Fibroblast of lung (primary cell): ENCODE measurements around the gene CEP250. TPM values are rescaled to one million over a fixed set of nuclear protein-coding genes. Genes with fewer than 3 reads are reported as not detected.
A peak's percentile ranks its signal among the peaks of the same experiment; 100 is the strongest.

Experiments
- DNase-seq, 2 donors: peaks; one replicate each; pipeline versions ENCODE4 v3.0.0 to v3.0.0-alpha.2; 2010; ENCODE audit warnings: low read depth in 2 of 2
- H2AFZ ChIP-seq: 2 replicates; pipeline ENCODE4 v1.5.1; 2012; ENCODE audit warnings: low read length, control low read depth, inconsistent platforms
- H3K27ac ChIP-seq: 2 replicates; pipeline ENCODE4 v1.5.1; 2011; ENCODE audit warnings: low read length, control low read depth; ENCODE audit not compliant: insufficient read depth
- H3K27me3 ChIP-seq: 2 replicates; pipeline ENCODE4 v1.5.1; 2011; ENCODE audit warnings: mild to moderate bottlenecking, low read length; ENCODE audit not compliant: control insufficient read depth, insufficient read depth
- H3K36me3 ChIP-seq: 2 replicates; pipeline ENCODE4 v1.5.1; 2011; ENCODE audit warnings: low read length; ENCODE audit not compliant: control insufficient read depth, insufficient read depth
- H3K4me1 ChIP-seq: 2 replicates; pipeline ENCODE4 v1.5.1; 2011; ENCODE audit warnings: low read length; ENCODE audit not compliant: control insufficient read depth, insufficient read depth; ENCODE audit errors: extremely low read depth
- H3K4me2 ChIP-seq: 2 replicates; pipeline ENCODE4 v1.5.1; 2011; ENCODE audit warnings: low read length, control low read depth; ENCODE audit not compliant: insufficient read depth; ENCODE audit errors: extremely low read depth
- H3K4me3 ChIP-seq, 4 experiments: fragments of 200-600 bp in 1 of 4; sonication (generic) in 1 of 4; replicated peaks in 1 of 4; 2 replicates each; pipeline ENCODE4 v1.5.1; 2011 to 2016; ENCODE audit warnings: low read length in 4 of 4, low read depth in 3 of 4, mild to moderate bottlenecking in 3 of 4, control low read depth in 2 of 4, inconsistent platforms in 1 of 4, mixed read lengths in 1 of 4; ENCODE audit not compliant: insufficient read depth in 1 of 4; ENCODE audit errors: control extremely low read depth in 1 of 4
- H3K79me2 ChIP-seq: 2 replicates; pipeline ENCODE4 v1.5.1; 2012; ENCODE audit warnings: mild to moderate bottlenecking, low read length, inconsistent platforms; ENCODE audit not compliant: control insufficient read depth, insufficient read depth
- H3K9ac ChIP-seq: 2 replicates; pipeline ENCODE4 v1.5.1; 2011; ENCODE audit warnings: mild to moderate bottlenecking, low read length, control low read depth; ENCODE audit not compliant: insufficient read depth
- H3K9me3 ChIP-seq: 2 replicates; pipeline ENCODE4 v1.5.1; 2012; ENCODE audit warnings: low read depth, low read length; ENCODE audit not compliant: control insufficient read depth, insufficient read depth
- H4K20me1 ChIP-seq: 2 replicates; pipeline ENCODE4 v1.5.1; 2011; ENCODE audit warnings: low read length; ENCODE audit not compliant: control insufficient read depth, insufficient read depth; ENCODE audit errors: extremely low read depth
- EZH2 ChIP-seq: IDR thresholded peaks from 2 replicates; pipeline ENCODE4 v1.5.1; 2012; ENCODE audit warnings: low read length, control low read depth, mild to moderate bottlenecking; ENCODE audit errors: missing control alignments
- polyA plus RNA-seq, 2 donors: library from polyadenylated mRNA; depleted of rRNA in 1 of 2; stranded (reverse) in 1 of 2; unstranded in 1 of 2; fragments of >200 nt; gene quantifications; 2 replicates each; pipeline ENCODE4 v1.2.1, GENCODE V29; 2011 to 2012; ENCODE audit warnings: missing spikeins in 1 of 2
- total RNA-seq: library from RNA; depleted of rRNA; stranded (reverse); fragments of >200 nt; gene quantifications from 2 replicates; pipeline ENCODE4 v1.2.1, GENCODE V29; 2014
- TF ChIP-seq, protein P1 (sequence below), 2 donors: IDR thresholded peaks in 1 of 2; conservative IDR thresholded peaks in 1 of 2; 1 replicate in 1 of 2; 2 replicates in 1 of 2; pipeline ENCODE4 v1.5.1; 2011 to 2012; ENCODE audit warnings: low read length in 2 of 2, control low read depth in 1 of 2, inconsistent platforms in 1 of 2, low read depth in 1 of 2, mild to moderate bottlenecking in 1 of 2

CEP250 gene
- total and polyA plus RNA-seq, 2 donors (not counting 1 experiment from before 2014, with no cell fraction given): 11.3 to 45.9 TPM

- Histone ChIP-seq H3K27ac (no peak overlapping the region), H3K36me3 (peaks cover 20% of the 10 kb centered on the region)
Observed at GRCh38 chr20:35478804-35479472, 23.5 kb downstream of the CEP250 start.

DNA sequence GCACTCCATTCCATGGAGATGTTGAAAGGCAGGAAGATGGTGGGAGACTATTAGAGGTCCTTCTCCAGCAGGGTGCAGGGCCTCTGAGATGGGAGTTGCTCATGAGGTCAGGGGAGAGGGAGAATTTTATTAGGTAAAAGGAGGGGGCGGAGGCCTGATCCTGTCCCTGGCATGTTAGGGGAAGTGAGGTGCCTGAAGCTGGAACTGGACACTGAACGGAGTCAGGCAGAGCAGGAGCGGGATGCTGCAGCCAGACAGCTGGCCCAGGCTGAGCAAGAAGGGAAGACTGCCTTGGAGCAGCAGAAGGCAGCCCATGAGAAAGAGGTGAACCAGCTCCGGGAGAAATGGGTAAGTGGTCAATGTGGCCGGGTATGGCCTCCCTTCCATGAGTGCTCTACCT is 24.4 kb downstream of the CEP250 start:
- Histone ChIP-seq H2AFZ (no peak overlapping the region), H3K4me3 (no peak overlapping the region), H3K9me3 (no peaks in the 10 kb centered on the region), H3K36me3 (peaks cover 19% of the 10 kb centered on the region), H3K27me3 (no peaks in the 10 kb centered on the region), H3K27ac (no peak overlapping the region), H3K79me2 (no peaks in the 10 kb centered on the region), H3K4me2 (no peak overlapping the region), H4K20me1 (no peaks in the 10 kb centered on the region), H3K9ac (no peak overlapping the region), H3K4me1 (no peaks in the 10 kb centered on the region)
- TF ChIP-seq, protein P1, sequence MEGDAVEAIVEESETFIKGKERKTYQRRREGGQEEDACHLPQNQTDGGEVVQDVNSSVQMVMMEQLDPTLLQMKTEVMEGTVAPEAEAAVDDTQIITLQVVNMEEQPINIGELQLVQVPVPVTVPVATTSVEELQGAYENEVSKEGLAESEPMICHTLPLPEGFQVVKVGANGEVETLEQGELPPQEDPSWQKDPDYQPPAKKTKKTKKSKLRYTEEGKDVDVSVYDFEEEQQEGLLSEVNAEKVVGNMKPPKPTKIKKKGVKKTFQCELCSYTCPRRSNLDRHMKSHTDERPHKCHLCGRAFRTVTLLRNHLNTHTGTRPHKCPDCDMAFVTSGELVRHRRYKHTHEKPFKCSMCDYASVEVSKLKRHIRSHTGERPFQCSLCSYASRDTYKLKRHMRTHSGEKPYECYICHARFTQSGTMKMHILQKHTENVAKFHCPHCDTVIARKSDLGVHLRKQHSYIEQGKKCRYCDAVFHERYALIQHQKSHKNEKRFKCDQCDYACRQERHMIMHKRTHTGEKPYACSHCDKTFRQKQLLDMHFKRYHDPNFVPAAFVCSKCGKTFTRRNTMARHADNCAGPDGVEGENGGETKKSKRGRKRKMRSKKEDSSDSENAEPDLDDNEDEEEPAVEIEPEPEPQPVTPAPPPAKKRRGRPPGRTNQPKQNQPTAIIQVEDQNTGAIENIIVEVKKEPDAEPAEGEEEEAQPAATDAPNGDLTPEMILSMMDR (conservative IDR thresholded peaks at IDR 0.05 in 1 of 2, IDR thresholded peaks at IDR 0.05 in 1 of 2; ENCODE audit: low read depth in 1 of 2, low read length in 2 of 2): no peak
- TF ChIP-seq EZH2: no peak
- DNase-seq: no peak

More at GRCh38 chr20:35478804-35479472, 23.5 kb downstream of the CEP250 start:
- DNase-seq: no peak
- no peaks in the 10 kb centered on the region for H4K20me1 ChIP-seq
- H3K4me3 ChIP-seq: no peak overlapping the region
- no peak for TF ChIP-seq EZH2
- TF ChIP-seq, protein P1 (conservative IDR thresholded peaks at IDR 0.05 in 1 of 2, IDR thresholded peaks at IDR 0.05 in 1 of 2; ENCODE audit: low read depth in 1 of 2, low read length in 2 of 2): peak in 1 of 2 donors; percentile 4
- no peak overlapping the region for H3K9ac ChIP-seq
- no peak overlapping the region for H3K4me2 ChIP-seq
- H2AFZ ChIP-seq: no peak overlapping the region
- H3K4me1 ChIP-seq: no peaks in the 10 kb centered on the region
- H3K79me2 ChIP-seq: no peaks in the 10 kb centered on the region
- no peaks in the 10 kb centered on the region for H3K9me3 ChIP-seq
- no peaks in the 10 kb centered on the region for H3K27me3 ChIP-seq

GRCh38 chr20:35487479-35487878 is 32.1 kb downstream of the CEP250 start:
- Histone ChIP-seq H3K4me3 (no peak overlapping the region), H3K4me1 (no peaks in the 10 kb centered on the region), H2AFZ (no peak overlapping the region), H3K9ac (no peak overlapping the region), H3K4me2 (no peak overlapping the region), H3K27ac (no peak overlapping the region), H3K27me3 (no peaks in the 10 kb centered on the region), H3K79me2 (no peaks in the 10 kb centered on the region), H4K20me1 (no peaks in the 10 kb centered on the region), H3K36me3 (peaks cover 20% of the 10 kb centered on the region), H3K9me3 (no peaks in the 10 kb centered on the region)
- no peak for TF ChIP-seq EZH2
- TF ChIP-seq, protein P1 (conservative IDR thresholded peaks at IDR 0.05 in 1 of 2, IDR thresholded peaks at IDR 0.05 in 1 of 2; ENCODE audit: low read depth in 1 of 2, low read length in 2 of 2): no peak
- no peak for DNase-seq
